Endothelial cell of umbilical vein (primary cell): ENCODE data around the gene MT1G. TPM values are rescaled to one million over a fixed set of nuclear protein-coding genes. Genes with fewer than 3 reads are reported as not detected.

ENCODE experiments used
- BruUV-seq: library from RNA; stranded (reverse); fragments of 400-500 nt; replicated peaks from 2 replicates; lab custom pipeline; 2021; lab: Mats Ljungman, UMichigan
- CTCF ChIA-PET: fragments of 300-600, 350-600 bp; sonication (Branson Sonifier 250); formaldehyde crosslinking; loops from one replicate; lab custom pipeline; 2021; ENCODE audit warnings: antibody characterized with exemption, inconsistent platforms; lab: Charles Lee
- POLR2A ChIA-PET: fragments of 300-600, 350-600 bp; sonication (Branson Sonifier 250); formaldehyde crosslinking; loops from one replicate; lab custom pipeline; 2021; ENCODE audit warnings: antibody characterized with exemption, inconsistent platforms; lab: Charles Lee
- DNase-seq: peaks from one replicate; pipeline ENCODE4 v3.0.0-alpha.2; 2011; ENCODE audit warnings: low read depth, low spot score
- FAIRE-seq: peaks from 2 replicates; lab custom pipeline; 2011; peaks lifted over from hg19 to GRCh38; lab: Jason Lieb, UNC
- H2AFZ ChIP-seq: 2 replicates; pipeline ENCODE4 v1.6.0; 2012; ENCODE audit warnings: low read depth, low read length, control low read depth, inconsistent platforms
- H3K27ac ChIP-seq: 2 replicates; pipeline ENCODE4 v1.5.1; 2011; ENCODE audit warnings: low read depth, mild to moderate bottlenecking, control low read depth, low read length, moderate library complexity; ENCODE audit not compliant: insufficient read depth
- H3K27me3 ChIP-seq, 2 experiments: 2 replicates each; pipeline versions ENCODE4 v1.6.0 to v1.6.1; 2011; ENCODE audit warnings: low read length in 2 of 2, mixed read lengths in 1 of 2; ENCODE audit not compliant: control insufficient read depth in 2 of 2, insufficient read depth in 2 of 2
- H3K36me3 ChIP-seq, 2 experiments: 2 replicates in 1 of 2; 3 replicates in 1 of 2; pipeline ENCODE4 v1.5.1; 2011; ENCODE audit warnings: low read length in 2 of 2, mild to moderate bottlenecking in 1 of 2, moderate library complexity in 1 of 2; ENCODE audit not compliant: control insufficient read depth in 2 of 2, insufficient read depth in 2 of 2; ENCODE audit errors: extremely low read depth in 1 of 2
- H3K4me1 ChIP-seq: 3 replicates; pipeline ENCODE4 v1.5.1; 2011; ENCODE audit warnings: mild to moderate bottlenecking, low read length; ENCODE audit not compliant: control insufficient read depth, insufficient read depth; ENCODE audit errors: extremely low read depth
- H3K4me2 ChIP-seq: 2 replicates; pipeline ENCODE4 v1.6.1; 2011; ENCODE audit warnings: low read length, control low read depth, mixed read lengths; ENCODE audit not compliant: insufficient read depth
- H3K4me3 ChIP-seq, 3 experiments: fragments of 200-600 bp in 1 of 3; sonication (generic), shearing (Covaris generic) in 1 of 3; replicated peaks in 1 of 3; 2 replicates each; pipeline ENCODE4 v1.5.1; 2011 to 2016; ENCODE audit warnings: control low read depth in 3 of 3, low read length in 3 of 3, mild to moderate bottlenecking in 2 of 3, inconsistent platforms in 1 of 3, low read depth in 1 of 3, moderate library complexity in 1 of 3; ENCODE audit not compliant: insufficient read depth in 1 of 3
- H3K79me2 ChIP-seq: 2 replicates; pipeline ENCODE4 v1.6.0; 2012; ENCODE audit warnings: low read length, inconsistent platforms; ENCODE audit not compliant: control insufficient read depth, insufficient read depth
- H3K9ac ChIP-seq: replicated peaks from 2 replicates; pipeline ENCODE3; 2011; ENCODE audit warnings: low read length, control low read depth; ENCODE audit not compliant: insufficient read depth; ENCODE audit errors: extremely low read depth
- H3K9me1 ChIP-seq: replicated peaks from 3 replicates; pipeline ENCODE4 v1.6.0; 2011; ENCODE audit warnings: mild to moderate bottlenecking, low read length; ENCODE audit not compliant: control insufficient read depth, insufficient read depth; ENCODE audit errors: extremely low read depth
- H3K9me3 ChIP-seq: replicated peaks from 2 replicates; pipeline ENCODE4 v1.5.1; 2012; ENCODE audit warnings: low read length, inconsistent platforms; ENCODE audit not compliant: control insufficient read depth, insufficient read depth
- H4K20me1 ChIP-seq: replicated peaks from 2 replicates; pipeline ENCODE3; 2011; ENCODE audit warnings: mild to moderate bottlenecking, low read length; ENCODE audit not compliant: control insufficient read depth, insufficient read depth; ENCODE audit errors: extremely low read depth
- CTCF ChIP-seq, 2 donors: IDR thresholded peaks; 1 replicate in 1 of 2; 2 replicates in 1 of 2; pipeline ENCODE4 v1.5.1; 2011; ENCODE audit warnings: low read length in 2 of 2, mild to moderate bottlenecking in 2 of 2, moderate library complexity in 2 of 2, control low read depth in 1 of 2, inconsistent platforms in 1 of 2, low read depth in 1 of 2; ENCODE audit not compliant: insufficient read depth in 1 of 2; ENCODE audit errors: extremely low read depth in 1 of 2
- EZH2 ChIP-seq: IDR thresholded peaks from 2 replicates; pipeline ENCODE4 v1.6.1; 2012; ENCODE audit warnings: borderline replicate concordance, low read depth, mild to moderate bottlenecking, moderate library complexity, low read length, inconsistent platforms; ENCODE audit not compliant: severe bottlenecking
- FOS ChIP-seq: IDR thresholded peaks from 2 replicates; pipeline ENCODE4 v1.6.1; 2011; ENCODE audit warnings: mild to moderate bottlenecking, low read length, moderate library complexity, borderline replicate concordance; ENCODE audit not compliant: insufficient read depth
- GATA2 ChIP-seq: IDR thresholded peaks from 2 replicates; pipeline ENCODE4 v1.7.0; 2011; ENCODE audit warnings: low read depth, mild to moderate bottlenecking, moderate library complexity, mixed read lengths, low read length; ENCODE audit not compliant: insufficient read length, insufficient read depth
- JUN ChIP-seq: IDR thresholded peaks from 2 replicates; pipeline ENCODE4 v1.6.1; 2011; ENCODE audit warnings: borderline replicate concordance, low read depth; ENCODE audit not compliant: insufficient read length, insufficient read depth
- MYC ChIP-seq: IDR thresholded peaks from one replicate; pipeline ENCODE4 v1.6.1; 2011; ENCODE audit warnings: mild to moderate bottlenecking, low read depth, low read length
- POLR2A ChIP-seq: IDR thresholded peaks from 2 replicates; pipeline ENCODE4 v1.6.1; 2012; ENCODE audit warnings: low read depth, mild to moderate bottlenecking, control low read depth, low read length
- POLR2AphosphoS5 ChIP-seq: IDR thresholded peaks from 2 replicates; pipeline ENCODE4 v1.6.1; 2012; ENCODE audit warnings: low read depth, mild to moderate bottlenecking, control low read depth, low read length, moderate library complexity; ENCODE audit not compliant: insufficient read depth
- dilution Hi-C: fragments of 300-500 bp; cut with MboI; formaldehyde crosslinking; loops from one replicate; pipeline ENCODE4 v1.15.0; 2019; ENCODE audit warnings: low sequenced_read_pairs; ENCODE audit not compliant: extremely low pct_ligation_motif_present
- intact Hi-C: fragments of 100-400 bp; cut with micrococcal nuclease; formaldehyde crosslinking; loops from one replicate; pipeline ENCODE4 v1.10.0; 2022
- polyA plus RNA-seq, 4 experiments: library from polyadenylated mRNA; depleted of rRNA in 3 of 4; stranded (reverse) in 3 of 4; unstranded in 1 of 4; fragments of >200 nt; gene quantifications; 2 replicates each; pipeline versions ENCODE4 v1.2.1 to v1.2.3, GENCODE V29; 2011 to 2012; ENCODE audit warnings: missing spikeins in 1 of 4
- total RNA-seq: library from RNA; stranded (reverse); gene quantifications from 2 replicates; pipeline ENCODE4 v1.2.3, GENCODE V29; 2021
- TF ChIP-seq, protein P1 (sequence below): IDR thresholded peaks from 2 replicates; pipeline ENCODE4 v1.6.1; 2011; ENCODE audit not compliant: insufficient read depth, insufficient read length

MT1G gene
- total and polyA plus RNA-seq, 2 donors (not counting 3 experiments of a cell fraction or from before 2014, with no cell fraction given) = not detected

- no peaks in the 10 kb centered on the region for H3K9me1 ChIP-seq
- intact Hi-C loops (no loop called here), dilution Hi-C loops (no loop called here)
- H3K9me3 ChIP-seq = no peaks in the 10 kb centered on the region
- H4K20me1 ChIP-seq = no peaks in the 10 kb centered on the region
- H3K27ac ChIP-seq = no peak overlapping the region
- H3K4me3 ChIP-seq = no peak overlapping the region
- ChIA-PET POLR2A (no interaction called here), CTCF (interaction anchor here (0.6 kb wide), 1 partner anchor 11 kb away, joined by 3 read pairs; no protein-coding TSS in a partner anchor)
- H2AFZ ChIP-seq = no peak overlapping the region
- H3K79me2 ChIP-seq = no peaks in the 10 kb centered on the region
- peaks cover 78 to 91% of the 10 kb centered on the region in 2 experiments for H3K27me3 ChIP-seq
- DNase-seq (no peak), FAIRE-seq (no peak)
- TF ChIP-seq MYC (no peak), GATA2 (no peak), POLR2AphosphoS5 (no peak), EZH2 (no peak), JUN (no peak), CTCF (IDR thresholded peaks at IDR 0.05; ENCODE audit: extremely low read depth in 1 of 2, insufficient read depth in 1 of 2, low read depth in 1 of 2, low read length in 2 of 2) (no peak), FOS (no peak), POLR2A (no peak)
- TF ChIP-seq, protein P1, sequence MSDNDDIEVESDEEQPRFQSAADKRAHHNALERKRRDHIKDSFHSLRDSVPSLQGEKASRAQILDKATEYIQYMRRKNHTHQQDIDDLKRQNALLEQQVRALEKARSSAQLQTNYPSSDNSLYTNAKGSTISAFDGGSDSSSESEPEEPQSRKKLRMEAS = no peak
- no peaks in the 10 kb centered on the region for H3K36me3 ChIP-seq
- no peak overlapping the region for H3K9ac ChIP-seq
- H3K4me2 ChIP-seq = no peak overlapping the region
- BruUV-seq = no TSS peak
- H3K4me1 ChIP-seq = peaks cover 6% of the 10 kb centered on the region
These were observed 3.4 kb downstream of the MT1G start for GRCh38 chr16:56664506-56664905.
